ENCODE data around the gene SBF2. TPM values are rescaled to one million over a fixed set of nuclear protein-coding genes. Genes with fewer than 3 reads are reported as not detected.

Gene SBF2
- total and polyA plus RNA-seq, 5 donors from 2014 or later, result 1.1 to 5.5 (median 2.1) TPM

DNA sequence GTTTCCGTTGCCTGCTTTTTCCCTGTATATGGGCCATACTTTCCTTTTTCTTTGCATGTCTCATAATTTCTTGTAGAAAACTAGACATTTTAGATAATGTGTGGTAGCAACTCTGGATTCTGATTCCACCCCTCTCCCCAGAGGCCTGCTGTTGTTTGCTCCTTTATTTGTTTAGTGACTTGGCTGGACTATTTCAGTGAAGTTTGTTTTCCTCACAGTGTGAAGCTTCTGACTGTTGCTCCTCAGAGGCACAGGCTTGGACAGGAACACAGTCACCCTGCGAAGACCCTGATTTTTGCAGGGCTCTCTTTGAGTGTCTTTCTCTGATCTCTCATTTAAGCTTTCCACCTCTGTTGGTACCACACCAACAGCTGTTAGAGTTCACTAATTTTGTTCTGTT lies 557.7 kb downstream of the SBF2 start:
- H3K36me3 Mint-ChIP-seq, result peaks cover 55% of the 10 kb centered on the region
- no peak for ATAC-seq (ENCODE audit: low read depth in 2 of 2)

DNA sequence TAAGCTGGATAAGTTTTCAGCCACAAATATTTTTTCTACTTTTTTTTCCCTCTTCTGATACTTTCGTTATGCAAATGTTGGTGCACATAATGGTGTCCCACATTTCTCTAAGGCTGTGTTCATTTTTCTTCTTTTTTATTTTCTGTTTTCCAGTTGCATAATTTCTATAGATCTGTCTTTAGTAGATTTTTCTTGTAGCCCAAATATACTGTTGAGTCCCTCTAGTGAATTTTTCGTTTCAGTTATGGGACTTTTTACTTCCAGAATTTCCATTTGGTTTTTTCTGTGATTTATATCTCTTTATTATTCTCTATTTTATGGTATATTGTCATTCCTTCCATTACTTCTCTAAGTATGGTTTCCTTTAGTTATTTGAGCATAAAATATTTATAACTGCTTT lies 558.1 kb downstream of the SBF2 start:
- Mint-ChIP-seq H3K9me3 (peaks cover 0 to 17% (median 2%) of the 10 kb centered on the region in 7 donors), H3K36me3 (peaks cover 54% of the 10 kb centered on the region), H3K27me3 (no peaks in the 10 kb centered on the region), H3K4me1 (peaks cover 0 to 5% (median 2%) of the 10 kb centered on the region in 4 donors), H3K27ac (no peak overlapping the region), H3K4me3 (no peak overlapping the region)
- DNase-seq (no peak), ATAC-seq (ENCODE audit: low read depth in 2 of 2) (no peak)
- no peaks in the 10 kb centered on the region for H3K27me3 ChIP-seq (ENCODE audit: control insufficient read depth, insufficient read depth, low read length)
- H3K9me3 ChIP-seq (ENCODE audit: control insufficient read depth in 2 of 2, low read length in 2 of 2), result peaks cover 0 to 7% of the 10 kb centered on the region in 2 experiments
- no peaks in the 10 kb centered on the region for H3K4me1 ChIP-seq (ENCODE audit: control insufficient read depth, insufficient read depth, low read length, poor library complexity, severe bottlenecking)
- no peak overlapping the region for H3K4me3 ChIP-seq (ENCODE audit: low read depth, low read length)
- H3K27ac ChIP-seq (ENCODE audit: insufficient read depth, low read length, poor library complexity, severe bottlenecking), result no peak overlapping the region
- H3K36me3 ChIP-seq (ENCODE audit: control insufficient read depth, insufficient read depth, low read length), result peaks cover 42% of the 10 kb centered on the region

More for the DNA sequence above, 557.7 kb downstream of the SBF2 start:
- Mint-ChIP-seq H3K27ac (no peak overlapping the region), H3K27me3 (no peaks in the 10 kb centered on the region), H3K9me3 (peaks cover 0 to 17% (median 2%) of the 10 kb centered on the region in 7 donors), H3K4me1 (peaks cover 0 to 4% (median 1%) of the 10 kb centered on the region in 4 donors), H3K4me3 (no peak overlapping the region)
- DNase-seq, result no peak
- Histone ChIP-seq H3K27ac (ENCODE audit: insufficient read depth, low read length, poor library complexity, severe bottlenecking) (no peak overlapping the region), H3K27me3 (ENCODE audit: control insufficient read depth, insufficient read depth, low read length) (no peaks in the 10 kb centered on the region), H3K9me3 (ENCODE audit: control insufficient read depth in 2 of 2, low read length in 2 of 2) (peaks cover 0 to 7% of the 10 kb centered on the region in 2 experiments), H3K4me3 (ENCODE audit: low read depth, low read length) (no peak overlapping the region), H3K4me1 (ENCODE audit: control insufficient read depth, insufficient read depth, low read length, poor library complexity, severe bottlenecking) (no peaks in the 10 kb centered on the region), H3K36me3 (ENCODE audit: control insufficient read depth, insufficient read depth, low read length) (peaks cover 43% of the 10 kb centered on the region)

DNA sequence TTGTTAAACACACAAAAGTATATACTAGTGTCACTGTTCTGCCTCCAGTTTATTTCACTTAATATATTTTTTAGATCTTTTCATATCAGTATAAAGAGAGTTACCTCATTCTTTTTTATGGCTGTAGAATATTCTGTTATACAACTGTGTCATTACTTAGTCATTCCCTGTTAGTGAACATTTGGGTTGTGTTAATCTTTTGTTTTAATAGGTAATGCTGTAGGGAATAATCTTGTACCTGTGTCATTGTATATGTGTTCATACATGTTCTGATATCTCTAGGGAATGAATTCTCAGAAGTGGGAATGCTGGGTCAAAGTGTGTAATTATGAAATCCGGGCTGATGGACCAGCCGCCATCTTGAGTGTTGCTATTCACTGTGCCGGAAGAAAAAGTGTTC lies 558.8 kb downstream of the SBF2 start:
- ATAC-seq (ENCODE audit: low read depth in 2 of 2), result no peak
- H3K4me1 Mint-ChIP-seq, result peaks cover 0 to 6% (median 3%) of the 10 kb centered on the region in 4 donors
- H3K27me3 Mint-ChIP-seq, result no peaks in the 10 kb centered on the region
- Histone ChIP-seq H3K27ac (ENCODE audit: insufficient read depth, low read length, poor library complexity, severe bottlenecking) (no peak overlapping the region), H3K9me3 (ENCODE audit: control insufficient read depth in 2 of 2, low read length in 2 of 2) (peaks cover 0 to 7% of the 10 kb centered on the region in 2 experiments), H3K4me3 (ENCODE audit: low read depth, low read length) (no peak overlapping the region), H3K36me3 (ENCODE audit: control insufficient read depth, insufficient read depth, low read length) (peaks cover 36% of the 10 kb centered on the region), H3K4me1 (ENCODE audit: control insufficient read depth, insufficient read depth, low read length, poor library complexity, severe bottlenecking) (no peaks in the 10 kb centered on the region), H3K27me3 (ENCODE audit: control insufficient read depth, insufficient read depth, low read length) (no peaks in the 10 kb centered on the region)
- peaks cover 53% of the 10 kb centered on the region for H3K36me3 Mint-ChIP-seq
- H3K27ac Mint-ChIP-seq, result no peak overlapping the region
- H3K9me3 Mint-ChIP-seq, result peaks cover 0 to 17% (median 2%) of the 10 kb centered on the region in 7 donors
- DNase-seq, result no peak
- H3K4me3 Mint-ChIP-seq, result no peak overlapping the region

DNA sequence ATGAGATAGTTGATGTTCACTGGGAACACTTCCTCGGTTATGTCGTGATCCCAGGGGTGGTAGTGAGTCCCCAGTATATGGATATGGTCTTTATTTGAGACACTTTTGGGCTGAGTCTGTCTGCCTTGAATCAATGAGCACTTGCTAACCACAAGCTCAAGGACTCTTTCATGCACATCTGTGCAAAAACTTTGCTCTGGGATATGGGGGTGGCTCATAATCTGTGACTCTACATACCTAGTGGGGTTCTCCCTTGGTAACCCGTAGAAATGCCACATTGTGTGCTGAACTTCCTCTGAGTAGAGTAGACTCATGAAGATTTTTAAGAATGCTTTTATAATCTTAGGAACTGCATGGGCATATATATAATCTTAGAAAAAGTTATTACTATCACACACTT lies 560.8 kb downstream of the SBF2 start:
- Mint-ChIP-seq H3K4me1 (peaks cover 0 to 5% (median under 1%) of the 10 kb centered on the region in 4 donors), H3K36me3 (peaks cover 44% of the 10 kb centered on the region), H3K27me3 (no peaks in the 10 kb centered on the region), H3K9me3 (peaks cover 0 to 17% (median 2%) of the 10 kb centered on the region in 7 donors), H3K4me3 (no peak overlapping the region), H3K27ac (peak overlapping the region in 1 of 3 donors; percentile 9)
- DNase-seq (no peak), ATAC-seq (ENCODE audit: low read depth in 2 of 2) (no peak)
- Histone ChIP-seq H3K4me3 (ENCODE audit: low read depth, low read length) (no peak overlapping the region), H3K4me1 (ENCODE audit: control insufficient read depth, insufficient read depth, low read length, poor library complexity, severe bottlenecking) (no peaks in the 10 kb centered on the region), H3K36me3 (ENCODE audit: control insufficient read depth, insufficient read depth, low read length) (peaks cover 38% of the 10 kb centered on the region), H3K9me3 (ENCODE audit: control insufficient read depth in 2 of 2, low read length in 2 of 2) (peaks cover 0 to 7% of the 10 kb centered on the region in 2 experiments), H3K27ac (ENCODE audit: insufficient read depth, low read length, poor library complexity, severe bottlenecking) (no peak overlapping the region), H3K27me3 (ENCODE audit: control insufficient read depth, insufficient read depth, low read length) (no peaks in the 10 kb centered on the region)

DNA sequence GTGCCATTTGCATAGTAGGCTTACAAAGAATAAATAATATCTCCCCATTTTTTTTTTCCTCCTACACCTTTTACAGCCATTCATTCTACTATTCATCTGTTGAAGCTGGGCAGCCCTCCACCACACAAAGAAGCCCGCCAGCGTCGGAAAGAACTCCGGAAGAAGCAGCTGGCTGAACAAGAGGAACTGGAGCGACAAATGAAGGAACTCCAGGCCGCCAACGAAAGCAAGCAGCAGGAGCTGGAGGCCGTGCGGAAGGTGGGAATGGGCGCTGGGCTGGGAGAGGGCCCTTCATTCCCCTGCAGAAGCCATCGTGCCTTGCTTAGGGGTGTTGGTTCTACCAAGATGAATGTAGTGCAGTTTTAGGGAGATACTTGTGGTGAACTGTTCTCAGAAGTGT lies 561.6 kb downstream of the SBF2 start:
- Histone ChIP-seq H3K9me3 (ENCODE audit: control insufficient read depth in 2 of 2, low read length in 2 of 2) (peaks cover 0 to 7% of the 10 kb centered on the region in 2 experiments), H3K4me1 (ENCODE audit: control insufficient read depth, insufficient read depth, low read length, poor library complexity, severe bottlenecking) (no peaks in the 10 kb centered on the region), H3K27me3 (ENCODE audit: control insufficient read depth, insufficient read depth, low read length) (no peaks in the 10 kb centered on the region), H3K36me3 (ENCODE audit: control insufficient read depth, insufficient read depth, low read length) (peaks cover 44% of the 10 kb centered on the region), H3K4me3 (ENCODE audit: low read depth, low read length) (no peak overlapping the region), H3K27ac (ENCODE audit: insufficient read depth, low read length, poor library complexity, severe bottlenecking) (no peak overlapping the region)
- Mint-ChIP-seq H3K36me3 (peaks cover 45% of the 10 kb centered on the region), H3K9me3 (peaks cover 0 to 17% (median 2%) of the 10 kb centered on the region in 7 donors), H3K27ac (no peak overlapping the region), H3K27me3 (no peaks in the 10 kb centered on the region), H3K4me1 (peaks cover 0 to 5% (median under 1%) of the 10 kb centered on the region in 4 donors), H3K4me3 (no peak overlapping the region)
- no peak for ATAC-seq (ENCODE audit: low read depth in 2 of 2)
- DNase-seq, result no peak

DNA sequence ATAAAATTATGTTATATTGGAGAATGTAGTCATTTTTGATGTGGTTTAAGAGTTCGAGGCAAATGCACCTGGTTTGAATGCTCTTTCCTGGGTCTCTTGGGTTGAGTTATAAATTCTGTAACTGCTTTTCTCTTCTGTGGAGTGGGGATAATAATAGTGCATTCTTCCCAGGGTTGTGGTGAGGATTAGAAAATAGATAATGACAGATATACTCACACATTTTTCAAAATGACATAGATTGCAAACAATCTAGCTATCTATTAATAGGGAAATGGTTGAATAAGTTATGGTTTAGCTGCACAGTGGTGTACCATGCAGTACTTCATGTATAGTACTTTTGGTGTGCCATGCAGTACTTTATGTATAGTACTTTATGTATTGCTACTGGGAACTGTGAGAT lies 562.8 kb downstream of the SBF2 start:
- no peak overlapping the region for H3K27ac Mint-ChIP-seq
- H3K4me3 ChIP-seq (ENCODE audit: low read depth, low read length), result no peak overlapping the region
- H3K4me1 Mint-ChIP-seq, result peaks cover 0 to 2% (median under 1%) of the 10 kb centered on the region in 4 donors
- H3K9me3 ChIP-seq (ENCODE audit: control insufficient read depth in 2 of 2, low read length in 2 of 2), result peaks cover 0 to 7% of the 10 kb centered on the region in 2 experiments
- H3K4me1 ChIP-seq (ENCODE audit: control insufficient read depth, insufficient read depth, low read length, poor library complexity, severe bottlenecking), result no peaks in the 10 kb centered on the region
- no peaks in the 10 kb centered on the region for H3K27me3 Mint-ChIP-seq
- H3K36me3 ChIP-seq (ENCODE audit: control insufficient read depth, insufficient read depth, low read length), result peaks cover 36% of the 10 kb centered on the region
- DNase-seq, result no peak
- H3K36me3 Mint-ChIP-seq, result peaks cover 40% of the 10 kb centered on the region
- ATAC-seq (ENCODE audit: low read depth in 2 of 2), result no peak
- no peak overlapping the region for H3K4me3 Mint-ChIP-seq
- H3K27ac ChIP-seq (ENCODE audit: insufficient read depth, low read length, poor library complexity, severe bottlenecking), result no peak overlapping the region
- peaks cover 0 to 12% (median under 1%) of the 10 kb centered on the region in 7 donors for H3K9me3 Mint-ChIP-seq
- no peaks in the 10 kb centered on the region for H3K27me3 ChIP-seq (ENCODE audit: control insufficient read depth, insufficient read depth, low read length)

Other genes with a start within 250 kb of the SBF2 start
- 0.39 TPM for gene ADM, start 10.9 kb upstream of the SBF2 start, total RNA-seq
- not detected for gene ADM, start 10.9 kb upstream of the SBF2 start, polyA plus RNA-seq
- gene AMPD3, start 161.0 kb upstream of the SBF2 start, total RNA-seq, result 19.7 TPM
- gene AMPD3, start 161.0 kb upstream of the SBF2 start, polyA plus RNA-seq, result 10 to 100 TPM in 1 of 4 donors, 1 to 10 TPM in 3; 6.4 to 11.9 (median 7.3) TPM
- gene RNF141, start 247.0 kb upstream of the SBF2 start, total RNA-seq, result 7.8 TPM
- gene RNF141, start 247.0 kb upstream of the SBF2 start, polyA plus RNA-seq, result 10 to 100 TPM; 16.8 to 22.5 (median 18.5) TPM